DOHH2 (cell line): ENCODE results near the gene MRPL36.

ENCODE experiments used
- H3F3A ChIP-seq: fragments of 200-600 bp; sonication (generic), shearing (Covaris generic); 2 replicates; pipeline ENCODE4 v1.6.0; 2016; ENCODE audit warnings: antibody characterized with exemption, mild to moderate bottlenecking; ENCODE audit not compliant: control insufficient read depth, insufficient read depth
- H3K27ac ChIP-seq: fragments of 200-600 bp; sonication (generic); 2 replicates; pipeline ENCODE4 v1.5.1; 2014; ENCODE audit warnings: low read depth, mild to moderate bottlenecking, low read length, moderate library complexity
- H3K27me3 ChIP-seq: fragments of 200-600 bp; sonication (generic); 2 replicates; pipeline ENCODE4 v1.6.1; 2014; ENCODE audit warnings: mild to moderate bottlenecking, low read length, mixed read lengths; ENCODE audit not compliant: control insufficient read depth
- H3K36me3 ChIP-seq: fragments of 200-600 bp; sonication (generic); 2 replicates; pipeline ENCODE4 v1.6.1; 2014; ENCODE audit warnings: mild to moderate bottlenecking, low read length, moderate library complexity, mixed read lengths; ENCODE audit not compliant: control insufficient read depth
- H3K4me1 ChIP-seq: fragments of 200-600 bp; sonication (generic); 2 replicates; pipeline ENCODE4 v1.6.1; 2014; ENCODE audit warnings: mild to moderate bottlenecking, low read length, mixed read lengths; ENCODE audit not compliant: control insufficient read depth
- H3K4me2 ChIP-seq: fragments of 200-600 bp; sonication (generic); 2 replicates; pipeline ENCODE4 v1.6.0; 2014; ENCODE audit warnings: mild to moderate bottlenecking, low read length, moderate library complexity
- H3K4me3 ChIP-seq: fragments of 200-600 bp; sonication (generic); 2 replicates; pipeline ENCODE4 v1.5.1; 2014; ENCODE audit warnings: mild to moderate bottlenecking, low read length, mixed read lengths
- H3K79me2 ChIP-seq: fragments of 200-600 bp; sonication (generic); 2 replicates; pipeline ENCODE4 v1.6.1; 2014; ENCODE audit warnings: mild to moderate bottlenecking, low read length, mixed read lengths; ENCODE audit not compliant: control insufficient read depth
- H3K9me2 ChIP-seq: fragments of 200-600 bp; sonication (generic); replicated peaks from 2 replicates; pipeline ENCODE4 v1.6.1; 2014; ENCODE audit warnings: mild to moderate bottlenecking, low read length, mixed read lengths; ENCODE audit not compliant: control insufficient read depth
- H3K9me3 ChIP-seq: fragments of 200-600 bp; sonication (generic); 2 replicates; pipeline ENCODE4 v1.6.1; 2014; ENCODE audit warnings: antibody characterized with exemption, low read length, mixed read lengths; ENCODE audit not compliant: control insufficient read depth, insufficient read depth
- H4K20me1 ChIP-seq: fragments of 200-600 bp; sonication (generic); 2 replicates; pipeline ENCODE4 v1.6.0; 2014; ENCODE audit warnings: low read depth, mild to moderate bottlenecking, antibody characterized with exemption, low read length, moderate library complexity; ENCODE audit not compliant: control insufficient read depth, insufficient read depth
- CTCF ChIP-seq: fragments of 200-600 bp; sonication (generic); IDR thresholded peaks from one replicate; pipeline ENCODE4 v1.5.1; 2014; ENCODE audit warnings: antibody characterized with exemption, mild to moderate bottlenecking, low read depth, low read length; ENCODE audit not compliant: poor library complexity, severe bottlenecking
- EZH2phosphoT487 ChIP-seq: fragments of 200-600 bp; sonication (generic); IDR thresholded peaks from 2 replicates; pipeline ENCODE4 v1.6.1; 2017; ENCODE audit warnings: borderline replicate concordance, mild to moderate bottlenecking, antibody characterized with exemption, low read length, moderate library complexity, mixed read lengths

MRPL36 gene

GRCh38 chr5:1838013-1838412, 38.4 kb upstream of the MRPL36 start:
- no peaks in the 10 kb centered on the region for H3K9me2 ChIP-seq
- H3K4me2 ChIP-seq = no peak overlapping the region
- no peaks in the 10 kb centered on the region for H3K79me2 ChIP-seq
- H3K4me1 ChIP-seq = no peaks in the 10 kb centered on the region
- no peak overlapping the region for H3K27ac ChIP-seq
- H3K4me3 ChIP-seq = no peak overlapping the region
- H3K9me3 ChIP-seq = no peaks in the 10 kb centered on the region
- no peaks in the 10 kb centered on the region for H4K20me1 ChIP-seq
- H3F3A ChIP-seq = no peaks in the 10 kb centered on the region
- H3K36me3 ChIP-seq = no peaks in the 10 kb centered on the region
- H3K27me3 ChIP-seq = no peaks in the 10 kb centered on the region
- TF ChIP-seq EZH2phosphoT487 = no peak
- TF ChIP-seq CTCF = no peak

GRCh38 chr5:1836891-1837880, 37.5 kb upstream of the MRPL36 start:
- no peaks in the 10 kb centered on the region for H3K27me3 ChIP-seq
- H3K4me3 ChIP-seq = no peak overlapping the region
- no peak overlapping the region for H3K27ac ChIP-seq
- no peaks in the 10 kb centered on the region for H3K79me2 ChIP-seq
- no peaks in the 10 kb centered on the region for H3K9me2 ChIP-seq
- H3K4me2 ChIP-seq = no peak overlapping the region
- no peaks in the 10 kb centered on the region for H4K20me1 ChIP-seq
- H3K9me3 ChIP-seq = no peaks in the 10 kb centered on the region
- no peaks in the 10 kb centered on the region for H3F3A ChIP-seq
- TF ChIP-seq EZH2phosphoT487 (no peak), CTCF (no peak)
- H3K36me3 ChIP-seq = no peaks in the 10 kb centered on the region
- no peaks in the 10 kb centered on the region for H3K4me1 ChIP-seq

GRCh38 chr5:1836176-1836890, 36.7 kb upstream of the MRPL36 start:
- no peaks in the 10 kb centered on the region for H4K20me1 ChIP-seq
- H3K4me2 ChIP-seq = no peak overlapping the region
- no peaks in the 10 kb centered on the region for H3F3A ChIP-seq
- H3K4me1 ChIP-seq = no peaks in the 10 kb centered on the region
- H3K36me3 ChIP-seq = no peaks in the 10 kb centered on the region
- no peaks in the 10 kb centered on the region for H3K9me2 ChIP-seq
- H3K27me3 ChIP-seq = no peaks in the 10 kb centered on the region
- TF ChIP-seq EZH2phosphoT487 (no peak), CTCF (no peak)
- no peak overlapping the region for H3K27ac ChIP-seq
- H3K79me2 ChIP-seq = no peaks in the 10 kb centered on the region
- no peak overlapping the region for H3K4me3 ChIP-seq
- H3K9me3 ChIP-seq = no peaks in the 10 kb centered on the region
